ENCODE data around the gene AHSA1. TPM values are rescaled to one million over a fixed set of nuclear protein-coding genes. Genes with fewer than 3 reads are reported as not detected.
A peak's percentile ranks its signal among the peaks of the same experiment; 100 is the strongest.

Gene AHSA1
- total RNA-seq, 1 donor from 2014 or later, result 90.1 TPM

- DNase-seq (ENCODE audit: low spot score), result peak; percentile 9
- intact Hi-C loops (cut with DNase I), result no loop called here
- ATAC-seq, result no peak
Observed at GRCh38 chr14:77469539-77469938, 11.6 kb downstream of the AHSA1 start.

- peak; percentile 33 for DNase-seq (ENCODE audit: low spot score)
- no peak for ATAC-seq
- intact Hi-C loops (cut with DNase I), result no loop called here
Observed at GRCh38 chr14:77470224-77470870, 12.5 kb downstream of the AHSA1 start.

- ATAC-seq (no peak), DNase-seq (ENCODE audit: low spot score) (peak; percentile 10)
- intact Hi-C loops (cut with DNase I), result no loop called here
Observed at GRCh38 chr14:77473921-77474320, 16.0 kb downstream of the AHSA1 start.

GRCh38 chr14:77474479-77475177 lies 16.7 kb downstream of the AHSA1 start:
- DNase-seq (ENCODE audit: low spot score) (no peak), ATAC-seq (no peak)
- intact Hi-C loops (cut with DNase I), result no loop called here

GRCh38 chr14:77475432-77476115 lies 17.7 kb downstream of the AHSA1 start:
- intact Hi-C loops (cut with DNase I), result no loop called here
- DNase-seq (ENCODE audit: low spot score) (no peak), ATAC-seq (no peak)

GRCh38 chr14:77478029-77478428 lies 20.1 kb downstream of the AHSA1 start:
- DNase-seq (ENCODE audit: low spot score) (no peak), ATAC-seq (no peak)
- intact Hi-C loops (cut with DNase I), result no loop called here

- intact Hi-C loops (cut with DNase I), result no loop called here
- no peak for ATAC-seq
Observed at GRCh38 chr14:77478796-77479195, 20.9 kb downstream of the AHSA1 start.

GRCh38 chr14:77482422-77482821 lies 24.5 kb downstream of the AHSA1 start:
- no peak for ATAC-seq
- intact Hi-C loops (cut with DNase I), result no loop called here
- DNase-seq (ENCODE audit: low spot score), result no peak

More at GRCh38 chr14:77478796-77479195, 20.9 kb downstream of the AHSA1 start:
- no peak for DNase-seq (ENCODE audit: low spot score)

GRCh38 chr14:77485256-77485655 lies 27.4 kb downstream of the AHSA1 start:
- intact Hi-C loops (cut with DNase I), result no loop called here
- no peak for ATAC-seq
- DNase-seq (ENCODE audit: low spot score), result no peak

GRCh38 chr14:77485901-77486678 lies 28.2 kb downstream of the AHSA1 start:
- no peak for DNase-seq (ENCODE audit: low spot score)
- intact Hi-C loops (cut with DNase I), result no loop called here
- no peak for ATAC-seq

- DNase-seq (ENCODE audit: low spot score), result no peak
- intact Hi-C loops (cut with DNase I), result no loop called here
- ATAC-seq, result no peak
Observed at GRCh38 chr14:77488558-77488957, 30.7 kb downstream of the AHSA1 start.

- DNase-seq (ENCODE audit: low spot score) (no peak), ATAC-seq (no peak)
- intact Hi-C loops (cut with DNase I), result no loop called here
Observed at GRCh38 chr14:77489041-77489440, 31.1 kb downstream of the AHSA1 start.

- DNase-seq (ENCODE audit: low spot score) (no peak), ATAC-seq (no peak)
- intact Hi-C loops (cut with DNase I), result no loop called here
Observed at GRCh38 chr14:77490347-77490986, 32.6 kb downstream of the AHSA1 start.

GRCh38 chr14:77491056-77491455 lies 33.2 kb downstream of the AHSA1 start:
- DNase-seq (ENCODE audit: low spot score), result peak; percentile 9
- intact Hi-C loops (cut with DNase I), result no loop called here

GRCh38 chr14:77495334-77495733 lies 37.4 kb downstream of the AHSA1 start:
- intact Hi-C loops (cut with DNase I), result no loop called here
- DNase-seq (ENCODE audit: low spot score), result peak; percentile 14
- no peak for ATAC-seq

More at GRCh38 chr14:77491056-77491455, 33.2 kb downstream of the AHSA1 start:
- ATAC-seq, result no peak

GRCh38 chr14:77498120-77498979 lies 40.5 kb downstream of the AHSA1 start, which contains the start of gene ISM2:
ISM2 (minus strand) TSS chr14:77498816; CDS start chr14:77498793, 23 bp downstream.
- intact Hi-C loops (cut with DNase I), result no loop called here
- DNase-seq (ENCODE audit: low spot score) (peak; percentile 51), ATAC-seq (no peak)

GRCh38 chr14:77498984-77499527 lies 41.2 kb downstream of the AHSA1 start:
- DNase-seq (ENCODE audit: low spot score) (no peak), ATAC-seq (no peak)
- intact Hi-C loops (cut with DNase I), result no loop called here
